ENCODE data around the gene AMOTL2. TPM values are rescaled to one million over a fixed set of nuclear protein-coding genes. Genes with fewer than 3 reads are reported as not detected.

AMOTL2 gene
- total RNA-seq, 4 donors from 2014 or later, result 20.3 to 72.8 (median 31.6) TPM

DNA sequence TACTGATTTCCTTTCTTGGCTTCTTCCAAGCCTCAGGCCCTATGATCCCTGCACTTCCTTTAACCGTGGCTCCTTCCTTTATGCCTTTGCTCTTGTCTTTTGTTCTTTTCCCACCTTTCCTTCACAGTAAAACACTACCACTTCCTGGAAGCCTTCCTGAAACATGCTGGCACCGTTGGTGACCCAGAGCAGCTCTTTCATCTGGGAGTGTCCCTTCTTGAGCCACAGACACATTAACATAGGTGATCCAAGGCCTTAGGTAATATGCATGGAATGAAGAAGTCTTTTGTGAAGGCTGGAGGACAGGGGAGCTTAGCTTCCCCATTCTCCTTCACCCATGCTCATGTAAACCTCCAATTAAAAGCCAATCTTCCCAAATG lies 39.4 kb downstream of the AMOTL2 start:
- Histone ChIP-seq H3K4me3 (no peak overlapping the region), H3K9me3 (no peaks in the 10 kb centered on the region), H3K4me1 (peaks cover 0 to 24% (median 0%) of the 10 kb centered on the region in 4 donors), H3K27me3 (no peaks in the 10 kb centered on the region), H3K27ac (no peak overlapping the region), H3K36me3 (no peaks in the 10 kb centered on the region)
- DNase-seq, result peak in 1 of 3 donors; percentile 42
- TF ChIP-seq, protein P1, sequence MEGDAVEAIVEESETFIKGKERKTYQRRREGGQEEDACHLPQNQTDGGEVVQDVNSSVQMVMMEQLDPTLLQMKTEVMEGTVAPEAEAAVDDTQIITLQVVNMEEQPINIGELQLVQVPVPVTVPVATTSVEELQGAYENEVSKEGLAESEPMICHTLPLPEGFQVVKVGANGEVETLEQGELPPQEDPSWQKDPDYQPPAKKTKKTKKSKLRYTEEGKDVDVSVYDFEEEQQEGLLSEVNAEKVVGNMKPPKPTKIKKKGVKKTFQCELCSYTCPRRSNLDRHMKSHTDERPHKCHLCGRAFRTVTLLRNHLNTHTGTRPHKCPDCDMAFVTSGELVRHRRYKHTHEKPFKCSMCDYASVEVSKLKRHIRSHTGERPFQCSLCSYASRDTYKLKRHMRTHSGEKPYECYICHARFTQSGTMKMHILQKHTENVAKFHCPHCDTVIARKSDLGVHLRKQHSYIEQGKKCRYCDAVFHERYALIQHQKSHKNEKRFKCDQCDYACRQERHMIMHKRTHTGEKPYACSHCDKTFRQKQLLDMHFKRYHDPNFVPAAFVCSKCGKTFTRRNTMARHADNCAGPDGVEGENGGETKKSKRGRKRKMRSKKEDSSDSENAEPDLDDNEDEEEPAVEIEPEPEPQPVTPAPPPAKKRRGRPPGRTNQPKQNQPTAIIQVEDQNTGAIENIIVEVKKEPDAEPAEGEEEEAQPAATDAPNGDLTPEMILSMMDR (IDR thresholded peaks at IDR 0.05), result no peak
- TF ChIP-seq POLR2A (IDR thresholded peaks at IDR 0.05), result no peak

DNA sequence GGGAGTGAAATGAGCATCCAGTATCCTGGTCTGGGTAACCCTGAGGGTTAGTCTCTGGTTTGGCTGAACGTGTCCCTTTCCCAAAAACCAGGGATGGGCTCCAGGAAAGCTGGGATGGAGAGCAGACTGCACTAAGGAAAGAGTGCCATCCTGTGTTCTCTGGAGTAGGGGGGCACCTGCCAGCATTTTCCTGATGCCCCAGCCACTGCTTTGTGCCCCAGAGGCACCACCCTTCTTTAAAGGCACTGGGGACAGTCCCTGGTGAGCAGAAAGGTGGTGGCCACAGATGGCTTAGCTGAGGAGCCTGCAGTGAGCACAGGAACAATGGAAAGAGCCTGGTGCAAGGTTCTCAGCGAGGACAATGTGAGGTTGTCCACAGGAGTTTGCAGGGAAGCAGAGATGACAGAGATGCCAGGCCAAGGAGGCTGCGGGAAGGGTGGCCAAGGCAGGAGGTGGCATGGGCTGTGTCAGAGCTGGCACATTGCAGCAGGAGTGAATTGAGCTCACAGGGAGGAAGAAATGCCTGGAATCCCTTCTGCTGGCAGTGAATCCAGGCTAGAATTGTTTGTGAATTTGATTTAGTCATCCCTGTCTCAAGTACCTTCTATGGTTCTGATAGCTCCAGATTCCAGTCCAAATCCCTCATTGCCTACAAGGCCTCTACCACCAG lies 39.9 kb downstream of the AMOTL2 start:
- Histone ChIP-seq H3K4me3 (no peak overlapping the region), H3K4me1 (peaks cover 0 to 24% (median 0%) of the 10 kb centered on the region in 4 donors)
- peak in 1 of 3 donors; percentile 21 for DNase-seq

GRCh38 chr3:134333522-134334181 lies 40.6 kb downstream of the AMOTL2 start:
- H3K36me3 ChIP-seq, result no peaks in the 10 kb centered on the region
- H3K4me1 ChIP-seq, result peaks cover 0 to 24% (median 0%) of the 10 kb centered on the region in 4 donors
- DNase-seq, result peak in 1 of 3 donors; percentile 46
- no peaks in the 10 kb centered on the region for H3K27me3 ChIP-seq
- no peak overlapping the region for H3K4me3 ChIP-seq
- H3K9me3 ChIP-seq, result no peaks in the 10 kb centered on the region
- H3K27ac ChIP-seq, result peak overlapping the region in 3 of 4 donors; percentile 4 to 38 (median 17)
- TF ChIP-seq POLR2A (IDR thresholded peaks at IDR 0.05), result no peak
- TF ChIP-seq, protein P1 (IDR thresholded peaks at IDR 0.05), result no peak

More for the DNA sequence above, 39.9 kb downstream of the AMOTL2 start:
- Histone ChIP-seq H3K36me3 (no peaks in the 10 kb centered on the region), H3K27me3 (no peaks in the 10 kb centered on the region), H3K27ac (peak overlapping the region in 1 of 4 donors; percentile 38), H3K9me3 (no peaks in the 10 kb centered on the region)
- TF ChIP-seq, protein P1 (IDR thresholded peaks at IDR 0.05), result no peak
- no peak for TF ChIP-seq POLR2A (IDR thresholded peaks at IDR 0.05)

DNA sequence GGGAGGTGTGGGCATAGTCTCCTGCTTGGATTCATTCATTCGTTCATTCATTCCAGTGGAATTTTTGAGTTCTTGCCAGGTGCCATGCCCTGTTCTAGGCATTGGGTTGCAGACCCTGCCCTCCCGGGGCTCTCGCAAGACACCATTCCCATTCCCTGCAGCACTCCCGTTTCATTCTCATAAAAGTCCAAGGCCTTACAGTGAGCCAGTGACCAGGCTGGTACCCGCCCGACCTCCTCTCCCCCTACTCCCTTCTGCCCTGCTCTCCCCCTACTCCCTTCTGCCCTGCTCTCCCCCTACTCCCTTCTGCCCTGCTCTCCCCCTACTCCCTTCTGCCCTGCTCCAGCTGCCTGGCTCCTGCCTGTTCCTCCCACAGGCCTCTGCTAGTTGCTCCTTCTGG lies 41.9 kb downstream of the AMOTL2 start:
- Histone ChIP-seq H3K27ac (peak overlapping the region in 2 of 4 donors; percentile 17 to 59), H3K4me1 (peaks cover 0 to 24% (median 0%) of the 10 kb centered on the region in 4 donors), H3K4me3 (no peak overlapping the region), H3K27me3 (no peaks in the 10 kb centered on the region), H3K9me3 (no peaks in the 10 kb centered on the region), H3K36me3 (no peaks in the 10 kb centered on the region)
- no peak for TF ChIP-seq POLR2A (IDR thresholded peaks at IDR 0.05)
- TF ChIP-seq, protein P1 (IDR thresholded peaks at IDR 0.05), result no peak
- DNase-seq, result peak in 1 of 3 donors; percentile 32

- no peaks in the 10 kb centered on the region for H3K27me3 ChIP-seq
- TF ChIP-seq POLR2A (IDR thresholded peaks at IDR 0.05), result no peak
- TF ChIP-seq, protein P1 (IDR thresholded peaks at IDR 0.05), result no peak
- DNase-seq, result no peak
- no peak overlapping the region for H3K4me3 ChIP-seq
- H3K36me3 ChIP-seq, result no peaks in the 10 kb centered on the region
- H3K4me1 ChIP-seq, result peaks cover 0 to 29% (median 0%) of the 10 kb centered on the region in 4 donors
- H3K9me3 ChIP-seq, result no peaks in the 10 kb centered on the region
- peak overlapping the region in 2 of 4 donors; percentile 42 to 59 for H3K27ac ChIP-seq
These were observed 42.4 kb downstream of the AMOTL2 start for GRCh38 chr3:134331811-134332199.

Measured in Peyer's patch (tissue), 4 donors.